ENCODE measurements around the gene MPDU1.

DNA sequence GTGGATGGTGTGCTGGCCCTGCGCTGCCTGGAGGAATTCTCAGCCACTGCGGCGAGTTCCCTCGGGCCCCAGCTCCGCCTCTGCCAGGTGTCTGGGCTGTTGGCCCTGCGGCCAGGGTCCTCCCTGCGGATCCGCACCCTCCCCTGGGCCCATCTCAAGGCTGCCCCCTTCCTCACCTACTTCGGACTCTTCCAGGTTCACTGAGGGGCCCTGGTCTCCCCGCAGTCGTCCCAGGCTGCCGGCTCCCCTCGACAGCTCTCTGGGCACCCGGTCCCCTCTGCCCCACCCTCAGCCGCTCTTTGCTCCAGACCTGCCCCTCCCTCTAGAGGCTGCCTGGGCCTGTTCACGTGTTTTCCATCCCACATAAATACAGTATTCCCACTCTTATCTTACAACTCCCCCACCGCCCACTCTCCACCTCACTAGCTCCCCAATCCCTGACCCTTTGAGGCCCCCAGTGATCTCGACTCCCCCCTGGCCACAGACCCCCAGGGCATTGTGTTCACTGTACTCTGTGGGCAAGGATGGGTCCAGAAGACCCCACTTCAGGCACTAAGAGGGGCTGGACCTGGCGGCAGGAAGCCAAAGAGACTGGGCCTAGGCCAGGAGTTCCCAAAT lies 26.4 kb upstream of the MPDU1 start:
- TF ChIP-seq, protein P1, sequence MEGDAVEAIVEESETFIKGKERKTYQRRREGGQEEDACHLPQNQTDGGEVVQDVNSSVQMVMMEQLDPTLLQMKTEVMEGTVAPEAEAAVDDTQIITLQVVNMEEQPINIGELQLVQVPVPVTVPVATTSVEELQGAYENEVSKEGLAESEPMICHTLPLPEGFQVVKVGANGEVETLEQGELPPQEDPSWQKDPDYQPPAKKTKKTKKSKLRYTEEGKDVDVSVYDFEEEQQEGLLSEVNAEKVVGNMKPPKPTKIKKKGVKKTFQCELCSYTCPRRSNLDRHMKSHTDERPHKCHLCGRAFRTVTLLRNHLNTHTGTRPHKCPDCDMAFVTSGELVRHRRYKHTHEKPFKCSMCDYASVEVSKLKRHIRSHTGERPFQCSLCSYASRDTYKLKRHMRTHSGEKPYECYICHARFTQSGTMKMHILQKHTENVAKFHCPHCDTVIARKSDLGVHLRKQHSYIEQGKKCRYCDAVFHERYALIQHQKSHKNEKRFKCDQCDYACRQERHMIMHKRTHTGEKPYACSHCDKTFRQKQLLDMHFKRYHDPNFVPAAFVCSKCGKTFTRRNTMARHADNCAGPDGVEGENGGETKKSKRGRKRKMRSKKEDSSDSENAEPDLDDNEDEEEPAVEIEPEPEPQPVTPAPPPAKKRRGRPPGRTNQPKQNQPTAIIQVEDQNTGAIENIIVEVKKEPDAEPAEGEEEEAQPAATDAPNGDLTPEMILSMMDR (IDR thresholded peaks at IDR 0.05 in 2 of 3, conservative IDR thresholded peaks at IDR 0.05 in 1 of 3; ENCODE audit: borderline replicate concordance in 1 of 3, insufficient read depth in 1 of 3, low read depth in 2 of 3, low read length in 2 of 3): no peak
- TF ChIP-seq RAD21 (IDR thresholded peaks at IDR 0.05; ENCODE audit: low read depth): no peak

Measured in HCT116 (cell line).